HG03095 (cell line): ENCODE results near the gene F13B.
"Not testable (repeated sequence)": the region's sequence is repeated elsewhere in the genome, so short reads cannot be mapped to it uniquely, and the experiment has no call there.

Experiments
- ATAC-seq: cut with Tn5 transposase; IDR thresholded peaks from one replicate; pipeline ENCODE4 v1.9.1; 2021; ENCODE audit warnings: moderate library complexity; ENCODE audit not compliant: unreplicated experiment

F13B gene

GRCh38 chr1:197049100-197049499 lies 18.0 kb downstream of the F13B start:
- ATAC-seq, result no peak

DNA sequence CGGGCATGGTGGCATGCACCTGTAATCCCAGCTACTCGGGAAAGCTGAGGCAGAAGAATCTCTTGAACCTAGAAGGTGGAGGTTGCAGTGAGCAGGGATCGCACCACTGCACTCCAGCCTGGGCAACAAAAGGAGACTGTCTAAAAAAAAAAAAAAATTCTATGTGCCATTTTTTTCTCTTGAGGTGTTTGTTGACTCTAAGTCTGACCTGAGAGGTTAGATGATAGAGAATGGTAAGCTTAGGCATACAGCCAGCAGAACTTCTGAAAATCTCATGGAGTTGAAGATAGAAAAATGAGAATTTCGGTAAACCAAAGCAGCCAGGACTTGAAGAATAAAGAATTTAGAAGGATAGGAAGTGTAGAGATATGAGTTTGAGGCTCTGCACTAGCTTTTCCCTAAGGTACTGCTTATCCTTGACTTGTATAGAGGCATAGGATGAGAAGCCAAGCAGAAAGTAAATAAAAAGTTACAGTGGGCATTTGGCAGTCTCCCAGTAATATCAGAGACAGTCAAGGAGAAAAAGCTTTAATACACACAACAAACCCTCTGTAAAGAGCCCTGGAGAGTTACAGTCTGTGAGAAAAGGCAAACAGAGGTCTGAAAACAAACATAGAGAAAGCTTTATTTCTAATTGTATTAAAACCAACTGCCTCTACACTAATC lies 24.3 kb downstream of the F13B start:
- no peak for ATAC-seq

- peak; percentile 81 for ATAC-seq
Measured at GRCh38 chr1:197041486-197042353, 25.3 kb downstream of the F13B start.

DNA sequence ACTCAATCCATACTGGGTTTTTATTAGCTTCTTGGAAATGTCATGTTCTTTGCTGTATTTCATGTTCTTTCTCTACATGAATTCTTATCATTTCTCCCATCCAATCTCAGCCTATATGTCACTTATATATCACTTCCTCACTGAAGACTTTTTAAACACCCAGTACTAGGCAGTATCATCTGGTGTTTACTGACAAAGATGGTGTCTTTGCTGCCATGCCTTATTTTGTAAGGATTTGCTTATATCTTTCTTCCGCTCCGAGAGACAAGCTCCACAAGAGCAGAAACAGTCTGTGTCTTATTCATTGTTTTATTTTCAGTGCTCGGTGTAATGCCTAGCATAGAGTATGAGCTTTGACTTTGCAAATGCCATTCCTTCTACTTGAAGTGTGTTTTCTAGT lies 30.2 kb downstream of the F13B start:
- no peak for ATAC-seq

- ATAC-seq, result not testable (repeated sequence)
Measured at GRCh38 chr1:197034631-197035339, 32.3 kb downstream of the F13B start.

GRCh38 chr1:197029749-197030148 lies 37.3 kb downstream of the F13B start:
- no peak for ATAC-seq

- no peak for ATAC-seq
Measured at GRCh38 chr1:197027359-197027758, 39.7 kb downstream of the F13B start.

- ATAC-seq, result no peak
Measured at GRCh38 chr1:197024460-197024859, 42.6 kb downstream of the F13B start.

DNA sequence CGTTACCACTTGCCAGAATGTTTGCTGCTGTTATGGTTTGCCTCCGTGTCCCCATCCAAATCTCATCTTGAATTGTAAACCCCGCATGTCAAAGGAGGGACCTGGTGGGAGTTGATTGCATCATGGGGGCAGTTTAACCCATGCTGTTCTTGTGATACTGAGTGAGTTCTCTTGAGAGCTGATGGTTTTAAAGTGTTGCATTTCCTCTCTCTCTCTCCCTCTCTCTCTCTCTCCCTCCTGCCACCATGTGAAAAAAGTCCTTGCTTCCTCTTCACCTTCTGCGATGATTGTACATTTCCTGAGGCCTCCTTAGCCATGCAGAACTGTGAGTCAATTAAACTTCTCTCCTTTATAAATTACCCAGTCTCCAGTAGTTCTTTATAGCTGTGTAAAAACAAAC lies 45.3 kb downstream of the F13B start:
- no peak for ATAC-seq

GRCh38 chr1:197017558-197018146 lies 49.4 kb downstream of the F13B start:
- ATAC-seq, result no peak

DNA sequence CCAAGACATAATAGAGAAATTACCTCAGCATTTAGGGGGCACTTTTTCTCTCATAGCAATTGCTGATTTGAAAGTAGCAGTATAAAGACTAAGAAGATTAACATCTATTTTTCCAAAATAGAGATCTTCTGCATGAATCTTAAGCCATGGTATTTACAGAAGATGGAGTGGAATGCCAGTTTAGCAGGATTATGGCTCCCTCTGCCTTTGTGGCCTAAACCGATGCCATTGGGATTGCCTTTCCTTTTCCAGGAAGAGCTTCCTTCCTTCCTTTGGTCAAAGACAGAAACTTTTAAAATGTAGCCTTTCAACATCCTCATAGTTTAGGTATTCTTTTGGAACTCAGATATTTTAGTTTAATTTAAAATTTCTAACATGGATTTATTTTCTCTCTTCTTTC lies 50.3 kb downstream of the F13B start:
- ATAC-seq, result no peak

GRCh38 chr1:197013234-197013633 lies 53.8 kb downstream of the F13B start:
- no peak for ATAC-seq

GRCh38 chr1:197011614-197012013 lies 55.4 kb downstream of the F13B start:
- no peak for ATAC-seq

- no peak for ATAC-seq
Measured at GRCh38 chr1:197008861-197009260, 58.2 kb downstream of the F13B start.

GRCh38 chr1:197003132-197003531 lies 63.9 kb downstream of the F13B start:
- ATAC-seq, result no peak

GRCh38 chr1:197001828-197002227 lies 65.2 kb downstream of the F13B start:
- no peak for ATAC-seq

DNA sequence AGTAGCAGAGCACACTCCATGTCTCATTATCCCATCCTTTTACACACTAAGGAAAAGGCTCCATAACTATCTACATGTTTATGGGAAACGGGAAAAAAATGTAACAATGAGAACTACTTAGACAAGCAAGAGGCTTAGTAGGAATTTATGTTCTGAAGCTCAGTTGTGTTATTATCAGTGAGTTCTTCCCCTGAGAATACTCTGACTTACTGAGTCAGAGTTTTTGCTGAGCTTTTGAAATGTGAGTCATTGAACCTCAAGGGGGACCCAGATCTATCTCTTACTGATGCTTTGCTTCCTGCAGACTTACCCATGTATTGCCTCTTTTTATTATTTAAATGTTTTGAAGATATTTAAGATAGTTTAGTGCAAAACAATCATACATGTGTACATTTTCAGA lies 69.6 kb downstream of the F13B start:
- ATAC-seq, result no peak

- ATAC-seq, result no peak
Measured at GRCh38 chr1:196993916-196994315, 73.1 kb downstream of the F13B start.

DNA sequence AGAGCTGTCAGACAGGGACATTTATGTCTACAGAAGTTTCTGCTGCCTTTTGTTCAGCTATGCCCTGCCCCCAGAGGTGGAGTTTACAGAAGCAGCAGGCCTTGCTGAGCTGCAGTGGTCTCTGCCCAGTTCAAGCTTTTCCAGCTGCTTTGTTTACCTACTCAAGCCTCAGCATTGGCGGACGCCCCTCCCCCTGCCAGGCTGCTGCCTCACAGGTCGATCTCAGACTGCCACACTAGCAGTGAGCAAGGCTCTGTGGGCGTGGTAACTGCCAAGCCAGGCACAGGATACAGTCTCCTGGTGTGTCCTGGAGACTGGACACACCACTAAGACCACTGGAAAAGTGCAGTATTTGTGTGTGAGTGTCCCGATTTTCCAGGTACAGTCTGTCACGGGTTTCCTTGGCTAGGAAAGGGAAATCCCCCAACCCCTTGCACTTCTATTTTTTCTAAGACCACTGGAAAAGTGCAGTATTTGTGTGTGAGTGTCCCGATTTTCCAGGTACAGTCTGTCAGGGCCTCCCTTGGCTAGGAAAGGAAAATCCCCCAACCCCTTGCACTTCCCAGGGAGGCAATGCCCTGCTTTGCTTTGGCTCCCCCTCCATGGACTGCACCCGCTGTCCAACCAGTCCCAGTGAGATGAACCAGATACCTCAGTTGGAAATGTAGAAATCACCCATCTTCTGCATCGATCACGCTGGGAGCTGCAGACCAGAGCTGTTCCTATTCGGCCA lies 75.0 kb downstream of the F13B start:
- ATAC-seq, result not testable (repeated sequence)
